IPS-NIHi11 (cell line): ENCODE measurements around the gene MVB12B.

ENCODE experiments used
- DNase-seq: peaks from one replicate; pipeline ENCODE4 v3.0.0; 2012; ENCODE audit warnings: mixed read lengths, low spot score

The MVB12B gene

DNA sequence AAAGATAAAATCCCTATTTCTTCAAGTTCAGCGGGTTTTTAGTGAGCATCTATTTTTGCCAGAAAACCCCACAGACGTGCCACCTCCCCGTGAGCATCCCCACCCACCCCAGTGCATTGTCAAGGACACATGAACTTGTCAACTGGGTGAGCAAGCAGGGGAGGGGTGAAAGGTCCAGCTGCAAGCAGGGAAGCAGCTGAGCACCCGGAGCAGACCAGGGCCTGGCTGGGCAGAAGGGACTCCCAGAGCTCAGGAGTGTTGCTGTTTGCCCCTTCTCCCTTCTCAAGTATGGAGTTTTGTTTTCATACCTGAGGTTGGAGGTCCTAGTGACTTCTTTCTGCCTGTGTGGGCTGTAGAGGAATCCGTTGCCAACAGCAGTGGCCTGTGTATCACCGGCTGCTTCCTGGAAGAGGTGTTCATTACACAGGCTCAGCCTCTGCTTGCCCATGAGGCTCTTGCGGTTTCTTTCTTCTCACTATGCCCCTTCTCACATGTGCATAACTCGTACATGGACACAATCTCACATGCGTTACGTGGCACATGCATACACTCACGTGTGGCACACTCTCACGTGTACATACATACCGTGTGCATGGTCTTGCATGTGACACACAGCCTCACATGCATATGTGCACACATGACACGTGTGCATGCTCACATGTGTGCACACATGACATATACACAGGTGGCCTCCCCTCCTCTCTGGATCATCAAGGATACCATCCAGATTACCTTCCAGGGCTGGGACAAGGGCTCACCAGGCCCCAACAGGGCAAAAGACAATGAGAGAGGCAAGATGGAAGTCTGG, 126.7 kb downstream of the MVB12B start:
- DNase-seq, result no peak

GRCh38 chr9:126454215-126454614, 127.6 kb downstream of the MVB12B start:
- DNase-seq, result no peak

GRCh38 chr9:126454795-126455194, 128.2 kb downstream of the MVB12B start:
- no peak for DNase-seq

DNA sequence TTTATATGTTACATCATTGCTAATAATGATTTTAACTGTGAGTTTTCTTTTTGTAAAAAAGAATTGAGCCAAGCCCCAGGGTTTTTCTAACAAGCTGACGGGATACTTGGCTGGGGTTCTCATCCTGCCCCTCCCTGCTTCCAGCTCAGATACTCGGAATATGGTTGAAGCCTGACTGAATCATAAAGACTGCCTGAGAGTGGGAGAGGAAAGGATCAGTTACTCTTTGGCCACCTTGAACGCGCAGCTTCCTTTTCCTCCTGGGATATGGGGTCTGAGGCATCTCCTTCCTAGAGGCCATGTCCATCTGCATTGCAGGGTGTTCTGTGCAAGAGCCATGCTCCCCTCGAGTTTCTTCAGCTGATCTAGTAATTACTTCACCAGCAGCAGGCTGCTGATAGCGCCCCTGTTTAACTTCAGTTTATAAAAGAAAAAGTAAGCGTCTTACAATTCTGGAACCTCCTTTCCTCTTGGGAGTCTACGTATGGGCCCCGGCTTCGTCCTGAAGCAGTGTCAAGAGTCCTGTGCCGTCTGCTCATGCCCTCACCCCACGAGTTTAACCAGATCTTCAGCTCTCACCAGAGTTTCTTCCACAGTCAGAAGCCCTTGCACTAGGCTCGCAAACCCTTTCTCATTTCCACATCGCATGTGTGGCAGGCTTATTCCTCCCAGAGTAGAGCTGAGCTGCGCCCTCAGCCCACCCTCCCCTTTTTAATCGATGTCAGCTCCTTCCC, 130.0 kb downstream of the MVB12B start:
- DNase-seq, result no peak

DNA sequence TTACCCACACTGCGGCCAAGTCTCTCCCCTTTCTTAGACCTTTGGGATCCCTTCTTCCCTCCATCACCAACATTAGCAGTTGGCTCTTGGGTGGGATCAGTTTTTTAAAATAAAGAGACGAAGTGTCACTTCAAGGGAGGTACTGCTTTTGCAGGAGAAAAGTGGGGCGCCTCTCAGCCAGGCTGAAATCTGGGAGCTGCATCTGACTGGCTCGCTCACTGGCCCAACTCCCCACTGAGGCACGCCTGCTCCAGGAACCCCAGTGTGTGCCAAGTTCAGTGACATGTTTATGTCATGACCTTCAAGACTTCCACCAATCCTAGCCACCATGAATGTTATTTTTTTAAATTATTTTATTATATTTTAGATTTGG, 130.5 kb downstream of the MVB12B start:
- DNase-seq, result no peak

GRCh38 chr9:126457890-126458289, 131.3 kb downstream of the MVB12B start:
- DNase-seq, result no peak

DNA sequence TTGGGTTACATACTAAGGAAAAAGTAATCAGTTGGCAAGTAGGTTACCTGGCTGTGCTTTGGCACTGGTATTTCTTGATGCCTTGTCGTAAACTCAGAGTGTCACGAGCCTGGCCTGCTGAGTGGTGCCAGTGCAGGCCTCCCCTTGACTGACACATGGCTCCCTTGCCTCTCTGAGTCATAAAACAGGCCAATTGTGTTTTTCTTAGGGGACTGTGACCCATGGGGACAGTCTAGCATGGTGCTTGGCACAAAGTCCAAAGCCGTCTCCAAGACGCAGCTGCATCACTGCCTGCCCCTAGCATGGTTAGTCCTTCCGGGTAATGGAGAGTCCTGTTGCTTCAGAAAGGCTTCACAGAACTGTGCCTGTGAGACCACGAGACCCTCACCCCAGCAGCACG, 132.5 kb downstream of the MVB12B start:
- DNase-seq, result no peak

GRCh38 chr9:126459546-126459945, 132.9 kb downstream of the MVB12B start:
- DNase-seq, result no peak

DNA sequence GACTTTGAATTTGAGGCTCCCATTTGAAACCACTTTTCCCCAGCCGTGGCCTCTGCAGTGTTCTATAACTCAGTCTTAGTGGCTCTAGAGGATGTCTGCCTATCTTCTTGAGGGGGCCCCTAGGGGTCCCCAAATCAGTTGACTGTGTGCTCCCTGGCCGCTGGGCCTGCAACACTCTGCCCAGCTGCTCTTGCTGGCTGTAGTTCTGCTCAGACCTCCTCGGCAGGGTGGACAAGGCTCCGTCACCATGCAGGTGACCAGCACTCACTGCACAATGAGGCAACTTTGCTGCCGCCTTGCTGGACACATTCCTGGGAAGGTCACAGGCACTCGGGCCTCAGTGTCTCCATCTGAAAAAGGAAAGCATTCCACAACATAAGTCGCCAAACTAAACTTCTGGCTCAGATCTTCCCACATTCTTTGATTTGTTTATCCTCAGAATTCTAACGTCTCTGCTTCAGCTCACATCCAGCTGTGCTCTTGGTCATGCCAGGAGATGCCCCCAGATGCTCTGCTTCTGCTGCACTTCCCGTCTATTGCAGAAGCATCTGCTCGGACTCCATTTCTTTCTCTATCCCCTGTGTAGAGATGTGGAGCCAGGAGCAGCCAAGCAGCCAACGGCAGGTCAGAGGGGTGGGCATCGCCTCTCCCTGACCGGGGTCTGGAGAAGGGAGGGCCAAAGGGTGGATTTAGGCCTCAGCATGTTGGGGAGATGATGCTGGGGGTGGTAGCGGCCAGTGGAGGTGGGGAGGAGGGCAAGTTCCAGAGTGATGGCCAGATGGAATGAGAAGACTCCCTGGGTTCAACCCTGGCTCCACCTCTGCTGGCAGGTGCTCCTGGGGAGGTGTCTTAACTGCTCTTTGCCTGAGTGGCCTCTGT, 133.6 kb downstream of the MVB12B start:
- DNase-seq, result no peak

GRCh38 chr9:126461029-126461428, 134.4 kb downstream of the MVB12B start:
- DNase-seq, result peak; percentile 33

DNA sequence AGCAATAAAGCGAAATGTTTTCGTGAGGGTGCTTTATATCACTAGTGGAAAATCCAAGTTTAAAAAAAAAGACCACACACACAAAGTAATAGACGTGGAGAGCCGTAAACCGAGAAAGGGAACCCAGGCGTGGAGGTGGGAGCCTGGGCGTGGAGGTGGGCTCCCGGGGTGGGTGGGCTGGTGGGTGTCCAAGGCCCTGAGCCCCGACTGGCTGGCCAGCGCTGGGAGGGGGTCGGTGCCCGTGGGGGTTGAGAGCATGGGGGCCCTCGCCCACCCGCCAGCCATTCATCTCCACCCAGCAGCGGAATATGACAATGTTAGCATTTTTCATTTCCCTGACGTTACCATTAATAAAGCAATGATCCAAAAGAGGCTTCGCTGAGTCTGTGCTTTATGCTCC, 135.0 kb downstream of the MVB12B start:
- DNase-seq, result no peak

DNA sequence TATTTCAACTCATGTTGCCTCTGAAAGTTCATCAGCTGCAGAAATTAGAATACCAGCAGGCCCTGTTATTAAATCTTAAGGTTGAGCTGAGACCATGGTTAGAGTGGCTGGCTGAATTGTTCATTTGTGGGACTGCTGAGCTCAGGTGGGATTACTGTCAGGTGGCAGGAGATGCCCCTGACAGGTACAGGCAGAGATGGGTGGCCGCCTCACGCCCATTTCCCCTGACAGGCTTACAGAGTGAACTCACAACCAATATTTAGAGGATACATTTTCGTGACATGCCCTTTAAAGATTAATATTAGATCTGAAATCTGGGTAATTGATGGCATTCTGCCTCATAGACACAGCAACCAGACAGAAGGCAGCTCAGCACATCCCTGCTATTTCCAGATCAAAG, 136.0 kb downstream of the MVB12B start:
- no peak for DNase-seq

DNA sequence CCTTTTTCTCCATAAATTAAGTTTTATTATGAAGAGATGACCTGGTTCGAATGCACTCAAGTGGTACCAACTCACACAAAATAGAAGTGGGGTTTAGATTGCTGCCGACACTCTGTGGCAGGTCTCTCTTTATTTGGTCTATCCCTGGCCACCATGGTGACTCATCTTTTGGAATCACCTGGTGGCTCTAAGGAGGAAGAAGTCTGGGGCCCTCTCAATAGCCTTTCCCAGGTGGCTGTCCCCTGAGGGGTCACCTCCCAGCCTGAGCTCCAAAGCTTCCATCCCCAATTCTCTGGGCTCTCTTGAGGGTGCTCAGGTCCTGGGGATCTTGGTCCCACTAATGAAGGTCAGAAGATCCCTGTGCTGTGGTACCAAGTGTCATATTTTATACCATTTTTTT, 136.8 kb downstream of the MVB12B start:
- no peak for DNase-seq

GRCh38 chr9:126464694-126465441, 138.2 kb downstream of the MVB12B start:
- DNase-seq, result no peak

GRCh38 chr9:126465977-126466376, 139.3 kb downstream of the MVB12B start:
- no peak for DNase-seq

DNA sequence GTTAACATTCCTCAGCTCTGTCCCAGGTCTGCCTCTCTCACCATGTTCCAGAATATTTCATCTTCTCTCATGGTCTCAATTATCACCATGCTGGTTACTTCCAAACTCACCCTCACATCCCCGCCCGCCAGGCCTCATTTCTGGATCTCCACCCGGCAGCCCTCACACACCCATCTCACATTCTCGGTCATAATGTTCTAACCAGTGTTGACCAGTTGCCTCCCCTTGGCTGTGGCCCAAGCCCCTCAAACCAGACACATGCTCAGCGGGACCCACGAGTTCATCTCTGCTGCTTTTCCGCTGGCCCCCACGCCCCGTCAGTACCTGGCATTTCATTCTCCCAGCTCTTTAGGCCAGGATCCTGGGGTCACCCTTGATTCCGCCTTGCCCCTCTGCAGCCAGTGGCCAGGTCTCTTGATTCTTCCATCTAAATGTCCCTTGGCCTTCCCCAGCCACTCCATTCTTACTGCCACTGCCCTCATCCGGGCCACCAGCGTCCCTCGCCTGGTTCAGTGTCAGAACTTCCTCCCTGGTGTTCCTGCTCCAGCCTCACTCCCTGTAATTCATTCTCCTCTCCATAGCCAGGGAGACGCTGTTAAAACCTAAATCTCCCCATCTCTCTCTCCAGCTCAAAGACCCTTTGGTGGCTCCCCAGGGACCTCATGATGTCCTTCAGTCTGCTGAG, 141.7 kb downstream of the MVB12B start:
- DNase-seq, result no peak

DNA sequence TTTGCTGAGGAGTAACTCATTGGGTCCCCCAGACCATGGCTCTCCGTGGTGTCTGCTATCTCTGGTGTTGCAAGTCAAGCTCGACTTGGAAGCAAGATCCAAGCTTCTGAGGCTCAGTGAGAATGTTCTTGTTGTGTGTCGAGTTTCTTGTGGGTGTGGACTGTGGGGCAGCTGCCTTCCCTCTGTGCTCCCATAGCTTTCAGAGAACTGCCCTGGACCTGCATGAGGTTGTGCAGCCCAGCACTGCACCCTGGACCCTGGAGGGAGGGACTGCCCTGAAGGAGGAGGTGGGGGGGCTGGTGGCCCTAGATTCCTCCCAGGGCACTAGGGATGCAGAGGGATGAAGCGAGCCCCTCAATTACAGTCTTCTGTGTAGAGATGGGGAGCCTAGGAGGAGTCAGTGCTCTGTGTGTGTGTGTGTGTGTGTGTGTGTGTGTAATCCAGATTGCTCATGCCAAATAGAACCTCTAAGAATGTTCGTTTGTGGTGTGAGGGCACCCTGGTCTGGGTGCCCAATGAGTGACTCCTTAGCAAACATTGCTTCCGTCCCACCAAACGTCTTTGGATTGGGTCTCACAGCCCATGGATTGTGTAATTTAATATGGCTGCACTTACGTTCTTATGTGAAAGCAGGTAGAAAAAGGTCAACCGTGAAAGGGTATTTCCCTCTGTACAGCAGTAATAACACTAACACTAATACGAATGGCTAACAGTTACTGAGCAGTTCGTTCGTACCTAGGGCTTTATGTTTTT, 143.8 kb downstream of the MVB12B start:
- DNase-seq, result no peak

DNA sequence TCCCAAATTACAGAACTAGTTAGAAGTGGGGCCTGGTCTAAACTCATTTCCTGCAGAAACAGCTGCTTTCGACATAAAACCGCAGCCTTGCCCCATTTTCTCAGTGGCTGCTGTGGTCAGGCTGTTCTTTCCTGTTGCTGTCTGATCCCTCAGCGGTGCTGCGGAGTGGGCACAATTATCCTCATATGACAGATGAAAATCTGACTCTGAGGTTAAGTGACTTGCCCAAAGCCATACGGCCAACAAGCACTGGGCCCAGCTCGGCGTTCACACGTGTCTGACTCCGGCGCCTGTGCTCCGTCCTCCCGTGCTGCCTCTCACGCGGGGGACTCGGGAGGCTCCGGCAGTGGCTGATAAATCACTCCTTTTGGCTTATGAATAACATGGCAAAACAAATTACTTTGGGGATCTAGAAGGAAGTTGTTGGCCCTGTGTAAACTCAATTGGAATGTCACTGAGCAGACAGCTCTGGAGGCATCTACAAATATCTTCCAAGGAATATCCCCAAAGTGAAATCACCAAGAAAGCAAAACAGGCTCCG, 144.5 kb downstream of the MVB12B start:
- DNase-seq, result no peak

GRCh38 chr9:126472198-126472947, 145.7 kb downstream of the MVB12B start:
- no peak for DNase-seq

- no peak for DNase-seq
Observed at GRCh38 chr9:126472948-126473298, 146.3 kb downstream of the MVB12B start.
